Activated T-cell treated with anti-CD3 and anti-CD28 coated beads, Interleukin-2, amount 50 U/mL, for 24 hours (primary cell): ENCODE results near the gene TFAP2D.
A peak's percentile ranks its signal among the peaks of the same experiment; 100 is the strongest.

Source experiments
- DNase-seq: peaks from one replicate; pipeline ENCODE4 v3.0.0-alpha.2; 2020
- H3K27ac Mint-ChIP-seq: 2 replicates; pipeline ENCODE4 v1.8.0; 2020; ENCODE audit warnings: mild to moderate bottlenecking, mixed read lengths
- H3K27me3 Mint-ChIP-seq: 2 replicates; pipeline ENCODE4 v1.8.0; 2020; ENCODE audit warnings: mixed read lengths
- H3K36me3 Mint-ChIP-seq: 2 replicates; pipeline ENCODE4 v1.8.0; 2020; ENCODE audit warnings: low read depth, mixed read lengths
- H3K4me1 Mint-ChIP-seq: 2 replicates; pipeline ENCODE4 v1.8.0; 2020; ENCODE audit warnings: low read depth, mixed read lengths
- H3K4me3 Mint-ChIP-seq: 2 replicates; pipeline ENCODE4 v1.8.0; 2020; ENCODE audit warnings: mild to moderate bottlenecking, moderate library complexity, mixed read lengths
- H3K9me3 Mint-ChIP-seq: 2 replicates; pipeline ENCODE4 v1.8.0; 2020; ENCODE audit warnings: mixed read lengths

Gene TFAP2D

GRCh38 chr6:50712291-50712690, 1.0 kb upstream of the TFAP2D start:
- Mint-ChIP-seq H3K27ac (no peak overlapping the region), H3K4me3 (no peak overlapping the region), H3K9me3 (peaks cover 5% of the 10 kb centered on the region), H3K36me3 (no peaks in the 10 kb centered on the region), H3K4me1 (no peaks in the 10 kb centered on the region), H3K27me3 (peaks cover 94% of the 10 kb centered on the region)
- no peak for DNase-seq

- Mint-ChIP-seq H3K9me3 (peaks cover 3% of the 10 kb centered on the region), H3K27ac (no peak overlapping the region), H3K27me3 (peaks cover 88% of the 10 kb centered on the region), H3K4me1 (no peaks in the 10 kb centered on the region), H3K4me3 (no peak overlapping the region), H3K36me3 (no peaks in the 10 kb centered on the region)
- DNase-seq: no peak
Observed at GRCh38 chr6:50713977-50714486, 706 bp downstream of the TFAP2D start.

GRCh38 chr6:50714487-50715379, 1.4 kb downstream of the TFAP2D start:
- Mint-ChIP-seq H3K4me1 (no peaks in the 10 kb centered on the region), H3K27me3 (peaks cover 90% of the 10 kb centered on the region), H3K27ac (peak overlapping the region; percentile 5), H3K36me3 (no peaks in the 10 kb centered on the region), H3K4me3 (no peak overlapping the region), H3K9me3 (peaks cover 3% of the 10 kb centered on the region)
- DNase-seq: no peak

GRCh38 chr6:50716899-50717509, 3.7 kb downstream of the TFAP2D start:
- no peak for DNase-seq
- peaks cover 3% of the 10 kb centered on the region for H3K9me3 Mint-ChIP-seq
- H3K27me3 Mint-ChIP-seq: peaks cover 86% of the 10 kb centered on the region

GRCh38 chr6:50717734-50718457, 4.6 kb downstream of the TFAP2D start:
- Mint-ChIP-seq H3K9me3 (peaks cover 8% of the 10 kb centered on the region), H3K4me1 (no peaks in the 10 kb centered on the region), H3K4me3 (no peak overlapping the region), H3K27me3 (peaks cover 86% of the 10 kb centered on the region), H3K36me3 (no peaks in the 10 kb centered on the region), H3K27ac (no peak overlapping the region)
- DNase-seq: no peak

More at GRCh38 chr6:50716899-50717509, 3.7 kb downstream of the TFAP2D start:
- Mint-ChIP-seq H3K4me1 (no peaks in the 10 kb centered on the region), H3K27ac (no peak overlapping the region), H3K4me3 (no peak overlapping the region), H3K36me3 (no peaks in the 10 kb centered on the region)

GRCh38 chr6:50718566-50718965, 5.2 kb downstream of the TFAP2D start:
- H3K4me3 Mint-ChIP-seq: no peak overlapping the region
- peaks cover 88% of the 10 kb centered on the region for H3K27me3 Mint-ChIP-seq
- H3K4me1 Mint-ChIP-seq: no peaks in the 10 kb centered on the region
- DNase-seq: no peak
- no peaks in the 10 kb centered on the region for H3K36me3 Mint-ChIP-seq
- peaks cover 8% of the 10 kb centered on the region for H3K9me3 Mint-ChIP-seq
- H3K27ac Mint-ChIP-seq: no peak overlapping the region

GRCh38 chr6:50720623-50721022, 7.3 kb downstream of the TFAP2D start:
- Mint-ChIP-seq H3K4me1 (no peaks in the 10 kb centered on the region), H3K27me3 (peaks cover 88% of the 10 kb centered on the region), H3K27ac (no peak overlapping the region)

GRCh38 chr6:50721978-50722377, 8.7 kb downstream of the TFAP2D start:
- Mint-ChIP-seq H3K27me3 (peaks cover 82% of the 10 kb centered on the region), H3K9me3 (peaks cover 7% of the 10 kb centered on the region)

More at GRCh38 chr6:50720623-50721022, 7.3 kb downstream of the TFAP2D start:
- Mint-ChIP-seq H3K9me3 (peaks cover 8% of the 10 kb centered on the region), H3K4me3 (no peak overlapping the region), H3K36me3 (no peaks in the 10 kb centered on the region)
- no peak for DNase-seq

GRCh38 chr6:50722829-50723554, 9.7 kb downstream of the TFAP2D start:
- Mint-ChIP-seq H3K27ac (no peak overlapping the region), H3K27me3 (peaks cover 74% of the 10 kb centered on the region)

More at GRCh38 chr6:50721978-50722377, 8.7 kb downstream of the TFAP2D start:
- no peak for DNase-seq
- Mint-ChIP-seq H3K4me1 (no peaks in the 10 kb centered on the region), H3K27ac (no peak overlapping the region), H3K4me3 (no peak overlapping the region), H3K36me3 (no peaks in the 10 kb centered on the region)

GRCh38 chr6:50724381-50725124, 11.2 kb downstream of the TFAP2D start:
- no peaks in the 10 kb centered on the region for H3K36me3 Mint-ChIP-seq

More at GRCh38 chr6:50722829-50723554, 9.7 kb downstream of the TFAP2D start:
- no peak for DNase-seq
- no peak overlapping the region for H3K4me3 Mint-ChIP-seq
- H3K36me3 Mint-ChIP-seq: no peaks in the 10 kb centered on the region
- H3K4me1 Mint-ChIP-seq: no peaks in the 10 kb centered on the region
- peaks cover 5% of the 10 kb centered on the region for H3K9me3 Mint-ChIP-seq

GRCh38 chr6:50734488-50734887, 21.2 kb downstream of the TFAP2D start:
- no peak for DNase-seq
- Mint-ChIP-seq H3K4me1 (no peaks in the 10 kb centered on the region), H3K27me3 (no peaks in the 10 kb centered on the region), H3K27ac (no peak overlapping the region), H3K9me3 (peaks cover 7% of the 10 kb centered on the region), H3K36me3 (no peaks in the 10 kb centered on the region), H3K4me3 (no peak overlapping the region)

More at GRCh38 chr6:50724381-50725124, 11.2 kb downstream of the TFAP2D start:
- H3K4me1 Mint-ChIP-seq: no peaks in the 10 kb centered on the region
- peaks cover 5% of the 10 kb centered on the region for H3K9me3 Mint-ChIP-seq
- no peak overlapping the region for H3K27ac Mint-ChIP-seq
- H3K4me3 Mint-ChIP-seq: no peak overlapping the region
- peaks cover 63% of the 10 kb centered on the region for H3K27me3 Mint-ChIP-seq
- no peak for DNase-seq

GRCh38 chr6:50742161-50742560, 28.8 kb downstream of the TFAP2D start:
- H3K4me3 Mint-ChIP-seq: no peak overlapping the region
- H3K36me3 Mint-ChIP-seq: no peaks in the 10 kb centered on the region
- H3K9me3 Mint-ChIP-seq: peaks cover 10% of the 10 kb centered on the region
- H3K4me1 Mint-ChIP-seq: no peaks in the 10 kb centered on the region
- H3K27me3 Mint-ChIP-seq: no peaks in the 10 kb centered on the region
- DNase-seq: no peak
- H3K27ac Mint-ChIP-seq: no peak overlapping the region

- Mint-ChIP-seq H3K4me1 (no peaks in the 10 kb centered on the region), H3K27me3 (no peaks in the 10 kb centered on the region), H3K4me3 (no peak overlapping the region), H3K36me3 (no peaks in the 10 kb centered on the region), H3K27ac (no peak overlapping the region), H3K9me3 (peaks cover 2% of the 10 kb centered on the region)
- no peak for DNase-seq
Observed at GRCh38 chr6:50744976-50745375, 31.6 kb downstream of the TFAP2D start.
